Measurements from ENCODE around the gene SPRY1.

The SPRY1 gene

DNA sequence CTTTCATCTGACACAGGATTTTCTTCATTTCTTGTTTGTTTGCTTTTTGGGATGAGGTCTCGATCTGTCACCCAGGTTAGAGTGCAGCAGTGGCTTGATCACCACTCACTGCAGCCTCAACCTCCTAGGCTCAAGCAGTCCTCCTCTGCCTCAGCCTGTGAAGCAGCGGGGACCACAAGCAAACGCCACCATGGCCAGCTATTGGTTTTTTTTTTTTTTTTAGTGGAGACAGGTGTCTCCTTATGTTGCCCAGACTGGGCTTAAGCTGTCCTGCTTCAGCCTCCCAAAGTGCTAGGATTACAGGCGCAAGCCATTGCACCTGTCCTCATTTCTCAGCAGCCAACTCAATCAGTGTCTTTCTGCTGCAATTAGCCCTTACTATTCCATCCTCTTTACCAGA is 10.3 kb downstream of the SPRY1 start:
- TF ChIP-seq, protein P1, sequence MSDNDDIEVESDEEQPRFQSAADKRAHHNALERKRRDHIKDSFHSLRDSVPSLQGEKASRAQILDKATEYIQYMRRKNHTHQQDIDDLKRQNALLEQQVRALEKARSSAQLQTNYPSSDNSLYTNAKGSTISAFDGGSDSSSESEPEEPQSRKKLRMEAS (IDR thresholded peaks at IDR 0.05): no peak
- TF ChIP-seq RAD21 (IDR thresholded peaks at IDR 0.05; ENCODE audit: low read depth) (no peak), TAF1 (IDR thresholded peaks at IDR 0.05; ENCODE audit: low read depth) (no peak), TCF12 (IDR thresholded peaks at IDR 0.05; ENCODE audit: low read depth) (no peak), CREB1 (IDR thresholded peaks at IDR 0.05; ENCODE audit: low read depth) (no peak), TEAD4 (IDR thresholded peaks at IDR 0.05) (no peak), EGR1 (IDR thresholded peaks at IDR 0.05) (no peak), EP300 (IDR thresholded peaks at IDR 0.05; ENCODE audit: borderline replicate concordance) (no peak), FOXM1 (IDR thresholded peaks at IDR 0.05; ENCODE audit: borderline replicate concordance, low read depth) (no peak), NFIC (IDR thresholded peaks at IDR 0.05) (no peak), CEBPB (IDR thresholded peaks at IDR 0.05) (no peak)
- TF ChIP-seq, protein P2, sequence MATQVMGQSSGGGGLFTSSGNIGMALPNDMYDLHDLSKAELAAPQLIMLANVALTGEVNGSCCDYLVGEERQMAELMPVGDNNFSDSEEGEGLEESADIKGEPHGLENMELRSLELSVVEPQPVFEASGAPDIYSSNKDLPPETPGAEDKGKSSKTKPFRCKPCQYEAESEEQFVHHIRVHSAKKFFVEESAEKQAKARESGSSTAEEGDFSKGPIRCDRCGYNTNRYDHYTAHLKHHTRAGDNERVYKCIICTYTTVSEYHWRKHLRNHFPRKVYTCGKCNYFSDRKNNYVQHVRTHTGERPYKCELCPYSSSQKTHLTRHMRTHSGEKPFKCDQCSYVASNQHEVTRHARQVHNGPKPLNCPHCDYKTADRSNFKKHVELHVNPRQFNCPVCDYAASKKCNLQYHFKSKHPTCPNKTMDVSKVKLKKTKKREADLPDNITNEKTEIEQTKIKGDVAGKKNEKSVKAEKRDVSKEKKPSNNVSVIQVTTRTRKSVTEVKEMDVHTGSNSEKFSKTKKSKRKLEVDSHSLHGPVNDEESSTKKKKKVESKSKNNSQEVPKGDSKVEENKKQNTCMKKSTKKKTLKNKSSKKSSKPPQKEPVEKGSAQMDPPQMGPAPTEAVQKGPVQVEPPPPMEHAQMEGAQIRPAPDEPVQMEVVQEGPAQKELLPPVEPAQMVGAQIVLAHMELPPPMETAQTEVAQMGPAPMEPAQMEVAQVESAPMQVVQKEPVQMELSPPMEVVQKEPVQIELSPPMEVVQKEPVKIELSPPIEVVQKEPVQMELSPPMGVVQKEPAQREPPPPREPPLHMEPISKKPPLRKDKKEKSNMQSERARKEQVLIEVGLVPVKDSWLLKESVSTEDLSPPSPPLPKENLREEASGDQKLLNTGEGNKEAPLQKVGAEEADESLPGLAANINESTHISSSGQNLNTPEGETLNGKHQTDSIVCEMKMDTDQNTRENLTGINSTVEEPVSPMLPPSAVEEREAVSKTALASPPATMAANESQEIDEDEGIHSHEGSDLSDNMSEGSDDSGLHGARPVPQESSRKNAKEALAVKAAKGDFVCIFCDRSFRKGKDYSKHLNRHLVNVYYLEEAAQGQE (IDR thresholded peaks at IDR 0.05; ENCODE audit: low read depth): no peak
- TF ChIP-seq, protein P3, sequence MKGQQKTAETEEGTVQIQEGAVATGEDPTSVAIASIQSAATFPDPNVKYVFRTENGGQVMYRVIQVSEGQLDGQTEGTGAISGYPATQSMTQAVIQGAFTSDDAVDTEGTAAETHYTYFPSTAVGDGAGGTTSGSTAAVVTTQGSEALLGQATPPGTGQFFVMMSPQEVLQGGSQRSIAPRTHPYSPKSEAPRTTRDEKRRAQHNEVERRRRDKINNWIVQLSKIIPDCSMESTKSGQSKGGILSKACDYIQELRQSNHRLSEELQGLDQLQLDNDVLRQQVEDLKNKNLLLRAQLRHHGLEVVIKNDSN (IDR thresholded peaks at IDR 0.05): no peak

DNA sequence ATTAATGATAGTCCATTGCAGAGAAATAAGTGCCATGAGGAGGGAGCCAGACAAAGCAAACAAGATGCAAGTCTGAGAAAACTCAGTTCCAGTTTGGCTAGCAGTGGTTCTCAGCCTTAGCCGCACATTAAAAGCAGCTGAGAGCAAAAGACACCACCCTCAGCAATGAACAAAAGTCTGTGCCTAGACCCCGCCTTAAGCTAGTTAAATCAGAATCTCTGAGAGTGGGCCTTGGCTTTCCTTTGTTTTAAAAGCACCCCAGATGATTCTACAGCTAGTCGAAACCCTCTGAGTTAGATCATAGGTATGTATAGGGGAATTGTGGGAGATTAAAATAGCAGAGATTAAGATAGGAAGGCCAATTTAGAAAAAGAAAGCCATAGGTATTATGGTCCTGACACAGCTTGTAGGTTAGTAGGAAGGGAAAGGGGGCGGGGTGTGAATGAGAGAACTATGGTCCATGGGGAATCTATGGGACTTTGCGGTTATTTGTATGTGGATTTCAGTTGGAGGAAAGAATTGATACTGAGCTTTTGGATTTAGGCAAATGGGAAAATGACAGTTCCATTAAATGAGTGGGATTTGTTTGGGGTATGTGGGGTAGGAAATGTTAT is 12.0 kb downstream of the SPRY1 start:
- TF ChIP-seq EGR1 (IDR thresholded peaks at IDR 0.05) (no peak), FOXM1 (IDR thresholded peaks at IDR 0.05; ENCODE audit: borderline replicate concordance, low read depth) (no peak), EP300 (IDR thresholded peaks at IDR 0.05; ENCODE audit: borderline replicate concordance) (no peak), CEBPB (IDR thresholded peaks at IDR 0.05) (no peak), ZBTB7A (IDR thresholded peaks at IDR 0.05; ENCODE audit: low read depth) (no peak), TAF1 (IDR thresholded peaks at IDR 0.05; ENCODE audit: low read depth) (no peak), TEAD4 (IDR thresholded peaks at IDR 0.05) (no peak), YY1 (IDR thresholded peaks at IDR 0.05; ENCODE audit: low read depth) (no peak), TCF12 (IDR thresholded peaks at IDR 0.05; ENCODE audit: low read depth) (no peak), NFIC (IDR thresholded peaks at IDR 0.05) (no peak), RAD21 (IDR thresholded peaks at IDR 0.05; ENCODE audit: low read depth) (no peak), CREB1 (IDR thresholded peaks at IDR 0.05; ENCODE audit: low read depth) (no peak)
- TF ChIP-seq, protein P2 (IDR thresholded peaks at IDR 0.05; ENCODE audit: low read depth): no peak
- TF ChIP-seq, protein P1 (IDR thresholded peaks at IDR 0.05): no peak
- TF ChIP-seq, protein P3 (IDR thresholded peaks at IDR 0.05): no peak

DNA sequence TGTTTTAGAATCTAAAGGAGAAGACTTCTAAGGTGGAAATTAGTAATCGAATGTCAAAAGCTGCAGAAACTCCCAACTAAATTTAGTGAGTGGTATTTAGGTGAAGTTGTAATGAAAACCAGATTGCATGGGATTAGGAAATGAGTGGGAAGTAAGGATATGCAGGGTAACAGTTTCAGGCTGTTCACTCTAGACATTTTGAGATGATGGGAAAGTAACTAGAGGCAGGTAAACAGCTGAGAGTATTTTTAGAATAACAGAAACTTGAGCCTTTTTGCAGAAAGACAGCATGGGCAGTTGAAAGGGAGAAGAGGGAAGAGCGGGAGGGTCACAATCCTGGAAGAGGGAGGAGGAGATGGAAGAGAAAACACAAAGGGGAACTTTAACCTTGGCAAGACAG is 12.7 kb downstream of the SPRY1 start:
- TF ChIP-seq CREB1 (IDR thresholded peaks at IDR 0.05; ENCODE audit: low read depth): no peak
- TF ChIP-seq, protein P3 (IDR thresholded peaks at IDR 0.05): no peak
- no peak for TF ChIP-seq TEAD4 (IDR thresholded peaks at IDR 0.05)
- no peak for TF ChIP-seq NFIC (IDR thresholded peaks at IDR 0.05)
- no peak for TF ChIP-seq EP300 (IDR thresholded peaks at IDR 0.05; ENCODE audit: borderline replicate concordance)
- TF ChIP-seq CEBPB (IDR thresholded peaks at IDR 0.05): no peak
- TF ChIP-seq, protein P1 (IDR thresholded peaks at IDR 0.05): no peak
- TF ChIP-seq YY1 (IDR thresholded peaks at IDR 0.05; ENCODE audit: low read depth): no peak
- no peak for TF ChIP-seq FOXM1 (IDR thresholded peaks at IDR 0.05; ENCODE audit: borderline replicate concordance, low read depth)
- TF ChIP-seq ZBTB7A (IDR thresholded peaks at IDR 0.05; ENCODE audit: low read depth): no peak
- no peak for TF ChIP-seq EGR1 (IDR thresholded peaks at IDR 0.05)
- no peak for TF ChIP-seq TCF12 (IDR thresholded peaks at IDR 0.05; ENCODE audit: low read depth)
- no peak for TF ChIP-seq RAD21 (IDR thresholded peaks at IDR 0.05; ENCODE audit: low read depth)
- no peak for TF ChIP-seq TAF1 (IDR thresholded peaks at IDR 0.05; ENCODE audit: low read depth)
- TF ChIP-seq, protein P2 (IDR thresholded peaks at IDR 0.05; ENCODE audit: low read depth): no peak

Data from Ishikawa (cell line).